Measurements from ENCODE around the gene PCBP4. TPM values are rescaled to one million over a fixed set of nuclear protein-coding genes. Genes with fewer than 3 reads are reported as not detected.

The PCBP4 gene
- total RNA-seq, 2 donors from 2014 or later = 73.8 to 119 TPM

DNA sequence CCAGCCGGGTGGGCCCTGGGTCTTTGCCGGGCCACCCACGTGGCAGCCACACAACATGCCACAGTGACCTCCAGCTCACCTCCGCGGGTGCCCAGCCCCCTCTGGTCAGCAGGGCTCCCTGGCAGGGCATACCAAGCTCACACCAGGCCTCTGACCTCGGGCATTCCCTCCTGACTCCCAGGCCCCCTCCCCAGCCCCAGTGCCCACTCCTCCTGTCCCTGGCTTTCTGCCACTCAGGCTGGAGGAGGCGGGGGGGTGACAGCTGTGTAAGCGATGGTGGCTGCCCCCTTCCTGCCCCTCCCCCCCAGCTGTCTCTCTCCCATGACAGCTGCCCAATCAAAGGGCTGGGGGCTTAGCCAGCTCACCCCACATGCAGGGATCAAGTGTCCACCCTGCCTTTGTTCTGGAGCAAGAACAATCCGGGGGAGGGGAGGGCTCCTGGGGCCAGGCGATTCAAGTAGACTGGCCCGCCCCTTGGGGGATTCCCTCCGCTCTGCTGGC lies 3.3 kb downstream of the PCBP4 start:
- Histone ChIP-seq H3K4me3 (no peak overlapping the region), H3K36me3 (peaks cover 18% of the 10 kb centered on the region), H3K4me1 (peaks cover 0 to 72% of the 10 kb centered on the region in 2 donors), H3K9me3 (no peaks in the 10 kb centered on the region), H3K27ac (peak overlapping the region; percentile 81 to 82), H3K27me3 (no peaks in the 10 kb centered on the region)
- TF ChIP-seq, protein P1, sequence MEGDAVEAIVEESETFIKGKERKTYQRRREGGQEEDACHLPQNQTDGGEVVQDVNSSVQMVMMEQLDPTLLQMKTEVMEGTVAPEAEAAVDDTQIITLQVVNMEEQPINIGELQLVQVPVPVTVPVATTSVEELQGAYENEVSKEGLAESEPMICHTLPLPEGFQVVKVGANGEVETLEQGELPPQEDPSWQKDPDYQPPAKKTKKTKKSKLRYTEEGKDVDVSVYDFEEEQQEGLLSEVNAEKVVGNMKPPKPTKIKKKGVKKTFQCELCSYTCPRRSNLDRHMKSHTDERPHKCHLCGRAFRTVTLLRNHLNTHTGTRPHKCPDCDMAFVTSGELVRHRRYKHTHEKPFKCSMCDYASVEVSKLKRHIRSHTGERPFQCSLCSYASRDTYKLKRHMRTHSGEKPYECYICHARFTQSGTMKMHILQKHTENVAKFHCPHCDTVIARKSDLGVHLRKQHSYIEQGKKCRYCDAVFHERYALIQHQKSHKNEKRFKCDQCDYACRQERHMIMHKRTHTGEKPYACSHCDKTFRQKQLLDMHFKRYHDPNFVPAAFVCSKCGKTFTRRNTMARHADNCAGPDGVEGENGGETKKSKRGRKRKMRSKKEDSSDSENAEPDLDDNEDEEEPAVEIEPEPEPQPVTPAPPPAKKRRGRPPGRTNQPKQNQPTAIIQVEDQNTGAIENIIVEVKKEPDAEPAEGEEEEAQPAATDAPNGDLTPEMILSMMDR (IDR thresholded peaks at IDR 0.05) = no peak
- no peak for DNase-seq (ENCODE audit: low spot score)

DNA sequence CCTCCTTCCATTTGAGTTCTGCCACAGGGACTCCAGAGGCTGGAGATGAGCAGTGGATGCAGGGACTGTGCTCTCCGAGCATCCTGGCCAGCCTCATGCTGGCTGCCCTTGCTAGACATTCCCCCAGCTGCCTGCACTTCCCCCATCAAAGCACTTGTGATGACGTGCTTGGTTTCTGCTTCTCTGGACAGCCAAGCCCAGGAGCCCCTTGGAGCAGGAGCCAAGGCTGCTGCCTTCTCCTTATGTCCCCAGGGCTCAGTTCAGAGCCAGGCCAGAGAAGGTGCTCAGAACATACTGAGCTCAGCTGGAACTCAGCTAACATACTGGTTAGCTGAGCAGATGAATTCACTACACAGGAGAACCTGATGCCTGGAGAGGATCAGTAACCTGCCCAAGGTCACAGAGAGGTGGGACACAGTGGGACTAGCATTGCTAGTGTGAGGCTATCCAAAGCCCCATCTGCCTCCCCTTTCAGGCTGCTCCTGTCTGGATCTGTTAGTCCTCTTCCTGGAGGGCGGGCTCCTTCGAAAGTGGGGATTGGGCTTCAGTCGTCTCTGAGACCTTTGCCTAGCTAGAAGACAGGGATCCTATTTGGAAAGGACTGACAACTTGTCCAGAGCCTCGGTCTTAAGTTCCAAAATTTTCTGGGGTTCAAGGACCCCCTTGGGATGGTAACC lies 4.3 kb downstream of the PCBP4 start:
- no peak for DNase-seq (ENCODE audit: low spot score)
- H3K4me1 ChIP-seq = peaks cover 0 to 64% of the 10 kb centered on the region in 2 donors
- peaks cover 28% of the 10 kb centered on the region for H3K36me3 ChIP-seq
- H3K27me3 ChIP-seq = no peaks in the 10 kb centered on the region
- no peak overlapping the region for H3K4me3 ChIP-seq
- no peaks in the 10 kb centered on the region for H3K9me3 ChIP-seq
- H3K27ac ChIP-seq = peak overlapping the region; percentile 81 to 82
- TF ChIP-seq, protein P1 (IDR thresholded peaks at IDR 0.05) = no peak

DNA sequence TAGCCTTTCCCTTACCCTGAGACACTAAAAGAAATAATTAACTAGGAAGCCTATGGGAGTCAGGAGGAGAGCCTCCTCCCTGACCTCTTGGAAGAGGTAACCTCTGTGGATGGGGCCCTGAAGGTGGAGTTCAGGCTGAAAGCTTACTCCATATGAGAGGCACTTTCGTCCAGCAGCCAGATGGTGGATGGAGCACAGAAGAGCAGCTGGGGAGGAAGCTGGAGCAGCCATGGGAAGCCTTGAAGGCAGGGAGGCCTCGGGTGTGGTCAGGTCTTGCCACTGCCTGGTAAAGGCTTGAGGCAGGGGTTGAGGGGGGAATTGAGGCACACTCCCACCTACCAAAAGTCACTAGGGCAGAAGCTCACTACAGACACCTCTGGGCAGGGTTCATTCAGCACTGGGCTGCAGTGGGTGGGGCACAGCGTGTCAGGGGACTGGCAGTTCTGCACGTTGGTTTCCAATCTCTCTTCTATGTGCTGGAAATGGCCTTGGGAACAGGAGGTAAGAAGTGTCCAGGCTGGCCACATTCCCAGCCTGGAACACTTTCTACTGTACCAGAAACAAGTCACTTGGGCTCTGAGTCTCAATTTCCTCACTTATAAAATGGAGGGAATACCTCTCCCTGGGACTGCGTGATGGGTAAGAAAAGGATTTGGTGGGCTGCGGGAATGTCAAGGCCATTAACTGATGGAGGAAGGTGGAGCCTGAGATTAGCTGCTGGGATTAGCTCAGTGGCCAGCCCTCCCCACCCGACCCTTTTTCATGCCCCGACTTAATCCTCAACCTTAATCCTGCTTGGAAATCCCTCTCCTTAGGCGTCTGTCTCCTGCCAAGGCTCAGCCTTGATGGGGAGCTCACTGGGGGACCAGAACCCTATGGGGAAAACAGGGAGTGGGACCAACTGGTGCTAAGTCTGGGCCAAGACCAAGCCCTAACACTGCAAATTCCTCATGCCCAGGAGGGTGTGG lies 5.4 kb downstream of the PCBP4 start:
- H3K9me3 ChIP-seq = no peaks in the 10 kb centered on the region
- H3K27ac ChIP-seq = peak overlapping the region; percentile 81 to 82
- H3K4me1 ChIP-seq = peaks cover 0 to 61% of the 10 kb centered on the region in 2 donors
- DNase-seq (ENCODE audit: low spot score) = no peak
- TF ChIP-seq, protein P1 (IDR thresholded peaks at IDR 0.05) = no peak
- H3K27me3 ChIP-seq = no peaks in the 10 kb centered on the region
- H3K36me3 ChIP-seq = peaks cover 39% of the 10 kb centered on the region
- H3K4me3 ChIP-seq = no peak overlapping the region

DNA sequence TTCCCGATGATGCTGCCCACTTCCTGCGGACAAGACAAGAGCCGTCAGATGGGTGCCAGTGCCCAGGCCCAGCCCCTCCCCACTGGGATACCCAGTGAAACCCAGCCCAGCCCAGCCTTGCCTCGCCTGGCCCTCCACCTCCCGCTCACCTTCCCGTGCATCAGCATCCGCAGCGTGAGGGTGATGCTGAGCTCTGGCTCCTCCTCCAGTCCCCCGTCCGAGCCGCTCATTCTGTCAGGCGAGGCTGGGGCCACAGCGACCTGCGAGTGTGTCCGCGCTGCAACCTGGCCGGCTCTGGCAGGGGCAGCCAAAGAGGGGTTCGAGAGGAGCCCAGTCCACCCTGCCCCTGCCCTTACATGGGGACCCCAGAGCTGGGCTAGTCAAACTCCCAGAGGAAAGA lies 6.2 kb downstream of the PCBP4 start:
- H3K27me3 ChIP-seq = no peaks in the 10 kb centered on the region
- H3K36me3 ChIP-seq = peaks cover 39% of the 10 kb centered on the region
- no peaks in the 10 kb centered on the region for H3K9me3 ChIP-seq
- TF ChIP-seq, protein P1 (IDR thresholded peaks at IDR 0.05) = no peak
- peak overlapping the region; percentile 81 to 82 for H3K27ac ChIP-seq
- H3K4me1 ChIP-seq = peaks cover 0 to 59% of the 10 kb centered on the region in 2 donors
- DNase-seq (ENCODE audit: low spot score) = no peak
- H3K4me3 ChIP-seq = no peak overlapping the region

DNA sequence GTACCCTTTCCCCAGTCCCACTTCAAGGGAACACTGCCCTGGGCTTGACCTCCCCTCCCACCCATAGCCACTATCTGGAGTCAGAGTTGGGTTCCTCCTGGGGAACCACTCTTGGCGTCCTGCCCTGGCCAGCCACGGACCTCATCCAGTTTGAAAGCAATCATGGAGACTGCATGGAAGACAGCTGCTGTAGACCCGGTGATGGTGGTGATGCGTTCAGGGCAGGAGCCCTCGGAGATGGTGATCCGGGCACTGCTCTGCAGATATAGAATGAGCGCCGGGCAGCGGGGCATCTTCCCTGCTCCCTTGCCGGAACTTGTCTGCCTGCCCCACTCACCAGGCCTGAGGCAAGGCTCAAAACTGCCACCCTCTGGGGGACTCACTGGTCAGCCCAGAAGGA lies 6.9 kb downstream of the PCBP4 start:
- peaks cover 39% of the 10 kb centered on the region for H3K36me3 ChIP-seq
- H3K4me3 ChIP-seq = no peak overlapping the region
- no peaks in the 10 kb centered on the region for H3K27me3 ChIP-seq
- TF ChIP-seq, protein P1 (IDR thresholded peaks at IDR 0.05) = no peak
- peaks cover 0 to 59% of the 10 kb centered on the region in 2 donors for H3K4me1 ChIP-seq
- DNase-seq (ENCODE audit: low spot score) = no peak
- no peaks in the 10 kb centered on the region for H3K9me3 ChIP-seq
- H3K27ac ChIP-seq = no peak overlapping the region

Measured in right atrium auricular region (tissue), 2 donors.